Midbrain (tissue), 1 donor: ENCODE results near the gene RNF4.
A peak's percentile ranks its signal among the peaks of the same experiment; 100 is the strongest.
"Not testable (repeated sequence)": the region's sequence is repeated elsewhere in the genome, so short reads cannot be mapped to it uniquely, and the experiment has no call there.

Experiments used
- DNase-seq: peaks from one replicate; lab custom pipeline; 2025; lab: John Stamatoyannopoulos, UW

Gene RNF4, protein sequence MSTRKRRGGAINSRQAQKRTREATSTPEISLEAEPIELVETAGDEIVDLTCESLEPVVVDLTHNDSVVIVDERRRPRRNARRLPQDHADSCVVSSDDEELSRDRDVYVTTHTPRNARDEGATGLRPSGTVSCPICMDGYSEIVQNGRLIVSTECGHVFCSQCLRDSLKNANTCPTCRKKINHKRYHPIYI

GRCh38 chr4:2468456-2469191 lies at the start of gene RNF4:
TSS of gene RNF4 (plus strand) at chr4:2469106. CDS start at chr4:2490494, 21,388 bp downstream.
- peak; percentile 96 for DNase-seq

- no peak for DNase-seq
Observed at GRCh38 chr4:2419814-2420213, 49.1 kb upstream of the RNF4 start.

DNA sequence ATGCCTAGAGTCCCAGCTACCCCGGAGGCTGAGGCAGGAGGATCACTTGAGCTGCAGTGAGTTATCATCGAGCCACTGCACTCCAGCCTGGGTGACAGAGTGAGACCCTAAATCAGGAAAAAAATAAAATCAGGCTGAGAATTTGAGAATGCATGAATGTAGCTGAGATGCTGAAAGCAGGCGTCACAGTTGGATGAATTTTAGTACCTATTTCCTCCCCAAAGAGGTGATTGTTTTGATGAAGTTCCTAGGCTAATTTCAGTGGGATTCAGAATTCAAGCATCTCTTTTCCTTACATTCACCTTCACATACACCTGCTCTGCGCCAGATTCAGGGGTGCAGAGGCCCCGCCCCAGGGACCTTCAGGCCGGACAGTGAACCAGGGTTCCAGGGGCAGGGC lies 47.0 kb upstream of the RNF4 start:
- no peak for DNase-seq

DNA sequence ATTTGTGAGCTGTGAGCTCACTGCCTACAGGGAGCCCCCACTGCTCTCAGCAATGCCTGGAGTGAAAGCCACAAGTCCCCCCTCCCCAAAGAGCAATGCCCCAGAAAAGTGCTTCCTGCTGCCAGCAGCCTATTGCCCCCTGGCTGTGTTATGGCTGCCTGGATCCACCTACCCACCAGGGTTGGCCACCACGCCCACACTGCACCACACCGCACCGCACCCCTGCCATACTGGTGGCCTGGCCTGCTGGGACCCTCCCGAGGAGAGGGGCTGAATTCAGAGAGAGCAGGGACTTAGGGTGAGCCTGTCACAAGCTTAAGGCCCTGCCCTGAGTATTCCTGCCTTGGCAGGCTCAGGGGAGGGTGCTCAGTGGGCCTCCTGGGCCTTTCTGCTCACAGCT lies 45.8 kb upstream of the RNF4 start:
- no peak for DNase-seq

- no peak for DNase-seq
Observed at GRCh38 chr4:2423695-2424094, 45.2 kb upstream of the RNF4 start.

- no peak for DNase-seq
Observed at GRCh38 chr4:2424581-2424980, 44.3 kb upstream of the RNF4 start.

GRCh38 chr4:2425386-2426068 lies 43.4 kb upstream of the RNF4 start:
- DNase-seq = no peak

DNA sequence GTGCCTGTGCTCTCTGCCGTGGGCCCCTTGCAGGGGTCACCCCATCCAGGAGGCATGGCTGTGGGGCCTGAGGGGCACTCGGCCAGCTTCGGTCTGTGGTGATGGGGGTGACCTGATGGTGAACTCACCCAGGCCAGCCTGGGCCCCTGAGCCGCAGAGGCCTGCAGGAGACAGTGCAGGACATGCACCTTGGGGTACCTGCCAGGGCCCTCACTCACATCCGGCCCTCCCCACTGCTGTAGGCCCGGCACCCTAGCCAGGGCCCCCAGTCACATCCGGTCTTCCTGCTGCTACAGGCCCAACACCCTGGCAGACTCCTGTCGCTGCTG lies 42.9 kb upstream of the RNF4 start:
- no peak for DNase-seq

GRCh38 chr4:2426711-2427275 lies 42.1 kb upstream of the RNF4 start:
- DNase-seq = no peak

GRCh38 chr4:2427383-2428334 lies 41.2 kb upstream of the RNF4 start:
- DNase-seq = no peak

- no peak for DNase-seq
Observed at GRCh38 chr4:2428496-2429213, 40.3 kb upstream of the RNF4 start.

DNA sequence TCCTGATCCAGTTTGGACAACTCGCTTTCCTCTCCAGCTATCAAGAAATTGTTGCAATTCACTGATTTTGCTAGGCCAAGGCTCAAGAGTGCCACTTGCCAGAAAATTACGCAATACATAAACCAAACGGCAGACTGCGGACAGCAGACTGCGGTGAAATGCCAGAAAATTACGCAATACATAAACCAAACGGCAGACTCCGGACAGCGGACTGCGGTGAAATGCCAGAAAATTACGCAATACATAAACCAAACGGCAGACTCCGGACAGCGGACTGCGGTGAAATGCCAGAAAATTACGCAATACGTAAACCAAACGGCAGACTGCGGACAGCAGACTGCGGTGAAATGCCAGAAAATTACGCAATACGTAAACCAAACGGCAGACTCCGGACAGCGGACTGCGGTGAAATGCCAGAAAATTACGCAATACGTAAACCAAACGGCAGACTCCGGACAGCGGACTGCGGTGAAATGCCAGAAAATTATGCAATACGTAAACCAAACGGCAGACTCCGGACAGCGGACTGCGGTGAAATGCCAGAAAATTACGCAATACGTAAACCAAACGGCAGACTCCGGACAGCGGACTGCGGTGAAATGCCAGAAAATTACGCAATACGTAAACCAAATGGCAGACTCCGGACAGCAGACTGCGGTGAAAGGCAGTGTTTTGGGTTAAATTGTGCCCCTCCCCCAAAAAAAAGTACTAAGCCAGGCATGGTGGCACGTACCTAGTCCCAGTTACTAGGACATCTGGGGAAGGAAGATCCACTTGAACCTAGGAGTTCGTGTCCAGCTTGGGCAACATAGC lies 38.8 kb upstream of the RNF4 start:
- DNase-seq = not testable (repeated sequence)

GRCh38 chr4:2432004-2432403 lies 36.9 kb upstream of the RNF4 start:
- no peak for DNase-seq

GRCh38 chr4:2432991-2433530 lies 35.8 kb upstream of the RNF4 start:
- DNase-seq = peak; percentile 88

DNA sequence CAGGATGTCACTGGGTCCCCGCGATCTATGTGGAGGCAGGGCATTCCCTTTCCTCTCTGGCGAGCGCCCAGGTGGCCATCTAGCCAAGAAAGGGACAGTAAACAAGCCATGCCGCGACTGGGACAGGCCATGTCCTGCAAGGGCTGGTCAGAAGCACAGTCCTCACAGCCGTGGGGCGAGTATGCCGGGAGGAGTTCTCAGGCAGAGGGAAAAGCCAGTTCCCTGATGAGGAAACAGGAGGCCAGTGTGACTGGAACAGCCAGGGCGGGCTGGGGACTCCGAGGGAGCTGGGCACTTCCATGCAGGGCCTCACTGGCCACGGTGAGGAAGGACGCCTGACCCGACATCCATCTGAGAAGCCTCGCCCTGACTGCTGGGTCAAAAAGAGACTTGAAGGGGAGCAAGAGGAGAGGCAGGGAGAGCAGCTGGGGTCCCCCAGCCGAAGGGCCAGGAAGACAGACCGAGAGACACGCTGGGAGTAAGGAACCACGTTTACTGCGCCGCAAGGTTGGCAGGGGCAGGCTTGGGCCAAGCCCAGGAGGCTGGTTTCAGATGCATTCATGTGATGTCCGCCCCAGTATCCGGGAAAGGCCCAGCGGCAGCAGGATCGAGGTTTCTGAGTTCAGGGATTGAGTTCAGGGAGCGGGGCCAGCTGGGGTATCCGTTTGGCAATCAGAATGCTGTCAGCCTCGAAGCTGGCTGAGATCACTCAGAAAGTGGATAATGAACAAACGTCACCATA lies 35.1 kb upstream of the RNF4 start:
- DNase-seq = peak; percentile 37

- DNase-seq = no peak
Observed at GRCh38 chr4:2434420-2434819, 34.5 kb upstream of the RNF4 start.

DNA sequence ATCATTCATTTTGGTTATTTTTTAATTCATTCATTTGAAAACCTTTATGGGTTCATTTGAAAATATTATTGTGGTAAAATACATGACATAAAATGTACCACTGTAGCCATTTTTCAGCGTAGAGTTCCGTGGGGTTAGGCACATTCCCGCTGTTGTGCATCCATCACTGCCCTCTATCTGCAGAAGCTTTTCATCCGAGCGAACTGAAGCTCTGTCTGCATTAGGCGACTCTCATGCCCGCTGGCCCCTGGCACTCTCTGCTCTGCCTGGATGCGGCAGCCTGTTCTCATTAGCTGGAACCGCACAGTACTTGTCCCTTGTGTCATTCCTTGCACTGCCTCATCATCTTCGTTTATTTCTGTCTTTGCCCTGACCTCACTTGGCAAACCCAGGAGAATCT lies 32.6 kb upstream of the RNF4 start:
- DNase-seq = peak; percentile 68

DNA sequence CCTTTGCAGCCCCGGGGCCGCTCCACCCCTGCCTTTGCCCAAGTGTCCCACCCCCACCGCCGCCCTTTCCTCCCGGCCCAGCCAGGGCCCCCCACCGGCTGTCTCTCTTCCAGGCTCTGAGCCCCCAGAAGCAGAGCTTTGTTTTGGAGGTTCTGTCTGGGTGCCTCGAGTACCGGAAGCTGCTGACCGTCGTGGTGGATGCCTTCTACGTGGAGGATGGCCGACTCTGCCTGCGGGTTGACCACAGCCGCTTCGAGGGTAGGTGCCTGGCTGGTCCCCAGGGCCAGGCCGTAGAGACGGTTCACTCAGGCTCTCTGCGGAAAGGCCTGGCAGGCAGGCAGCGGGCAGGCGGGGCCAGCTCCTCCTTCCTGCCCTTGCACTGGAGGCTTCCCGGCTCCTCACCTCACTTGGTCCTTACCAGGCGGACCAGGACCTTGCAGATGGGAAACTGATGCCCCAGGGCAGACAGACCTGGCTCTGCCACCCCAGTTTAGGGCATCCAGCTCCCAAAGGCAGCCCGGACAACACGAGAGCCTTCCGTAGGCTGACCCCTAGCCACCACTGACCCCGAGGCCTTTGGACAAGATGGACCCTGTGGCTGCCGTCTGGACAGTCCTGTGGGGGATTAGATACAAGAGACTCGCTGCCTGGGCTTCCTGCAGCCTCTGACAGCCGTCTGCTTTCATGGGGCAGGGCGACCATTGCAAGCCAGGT lies 32.0 kb upstream of the RNF4 start:
- no peak for DNase-seq
